Daoy (cell line): ENCODE data around the gene PHB1. TPM values are rescaled to one million over a fixed set of nuclear protein-coding genes. Genes with fewer than 3 reads are reported as not detected.
"Not testable (repeated sequence)": the region's sequence is repeated elsewhere in the genome, so short reads cannot be mapped to it uniquely, and the experiment has no call there.

Experiments used
- DNase-seq: peaks from one replicate; pipeline ENCODE4 v3.0.0-alpha.2; 2015; ENCODE audit warnings: low read depth
- total RNA-seq: library from RNA; depleted of rRNA; stranded (reverse); fragments of >200 nt; shearing (Covaris generic); gene quantifications from 2 replicates; pipeline ENCODE4 v1.2.3, GENCODE V29; 2014

Gene PHB1
- total RNA-seq, 1 experiment from 2014 or later, result 177 TPM

DNA sequence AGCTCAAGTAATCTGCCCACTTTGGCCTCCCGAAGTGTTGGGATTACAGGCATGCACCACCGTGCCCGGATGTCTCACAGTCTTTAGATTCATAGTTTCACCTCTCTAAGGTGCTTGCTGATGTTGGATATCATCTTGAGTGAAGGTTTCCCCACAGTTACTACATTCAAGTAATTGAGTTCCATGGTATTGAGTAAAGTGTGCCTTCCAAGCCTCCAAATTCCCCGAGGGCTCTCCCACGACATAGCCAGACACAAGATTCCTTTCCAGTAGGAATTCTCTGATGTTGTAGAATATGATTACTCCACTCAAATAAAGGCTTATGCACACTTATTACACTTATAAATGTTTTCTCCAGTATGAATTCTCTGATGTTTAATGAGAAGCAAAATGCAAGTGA is 36.4 kb downstream of the PHB1 start:
- DNase-seq, result no peak

DNA sequence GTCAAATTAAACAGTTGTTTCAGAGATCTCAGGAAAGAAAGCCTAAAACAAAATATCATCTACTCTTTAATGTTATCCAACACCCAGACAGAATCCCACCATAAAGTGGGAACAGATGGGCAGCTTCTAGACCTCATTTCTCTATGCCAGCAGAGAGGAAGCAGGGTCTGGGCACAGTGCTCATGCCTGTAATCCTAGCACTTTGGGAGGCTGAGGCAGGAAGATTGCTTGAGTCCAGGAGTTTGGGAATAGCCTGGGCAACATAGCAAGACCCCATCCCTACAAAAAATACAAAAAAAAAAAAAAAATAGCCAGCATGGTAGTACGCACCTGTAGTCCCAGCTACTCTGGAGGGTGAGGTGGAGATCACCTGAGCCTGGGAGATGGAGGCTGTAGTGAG is 39.1 kb downstream of the PHB1 start:
- no peak for DNase-seq

DNA sequence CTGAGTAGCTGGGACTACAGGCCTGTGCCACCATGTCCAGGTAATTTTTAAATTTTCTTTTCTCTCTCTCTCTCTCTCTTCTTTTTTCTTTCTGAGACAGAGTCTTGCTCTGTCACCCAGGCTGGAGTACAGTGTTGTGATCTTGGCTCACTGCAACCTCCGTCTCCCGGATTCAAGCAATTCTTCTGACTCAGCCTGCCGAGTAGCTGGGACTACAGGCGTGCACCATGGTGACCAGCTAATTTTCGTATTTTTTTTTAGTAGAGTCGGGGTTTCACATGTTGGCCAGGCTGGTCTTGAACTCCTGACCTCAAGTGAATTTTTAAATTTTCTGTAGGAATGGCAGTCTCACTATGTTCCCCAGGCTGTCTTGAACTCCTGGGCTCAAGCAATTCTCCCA is 41.6 kb downstream of the PHB1 start:
- DNase-seq, result no peak

DNA sequence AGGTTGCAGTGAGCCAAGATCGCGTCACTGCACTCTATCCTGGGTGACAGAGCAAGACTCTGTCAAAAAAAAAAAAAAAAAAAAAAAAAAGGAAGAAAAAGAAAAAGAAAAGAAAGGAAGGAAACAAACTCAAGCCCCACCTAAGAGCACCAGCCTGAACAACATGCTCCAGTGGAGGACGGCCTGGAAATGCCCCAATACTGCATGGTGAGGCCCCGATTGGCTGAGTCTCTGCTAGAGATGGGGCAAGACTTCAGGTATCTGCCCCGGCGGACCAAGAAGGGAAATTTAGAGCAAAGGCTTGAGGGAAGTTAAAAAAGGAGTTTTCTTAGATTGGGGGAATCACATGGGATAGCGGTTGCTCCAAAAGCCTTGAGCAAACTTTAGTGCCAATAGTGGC is 42.3 kb downstream of the PHB1 start:
- DNase-seq, result no peak

DNA sequence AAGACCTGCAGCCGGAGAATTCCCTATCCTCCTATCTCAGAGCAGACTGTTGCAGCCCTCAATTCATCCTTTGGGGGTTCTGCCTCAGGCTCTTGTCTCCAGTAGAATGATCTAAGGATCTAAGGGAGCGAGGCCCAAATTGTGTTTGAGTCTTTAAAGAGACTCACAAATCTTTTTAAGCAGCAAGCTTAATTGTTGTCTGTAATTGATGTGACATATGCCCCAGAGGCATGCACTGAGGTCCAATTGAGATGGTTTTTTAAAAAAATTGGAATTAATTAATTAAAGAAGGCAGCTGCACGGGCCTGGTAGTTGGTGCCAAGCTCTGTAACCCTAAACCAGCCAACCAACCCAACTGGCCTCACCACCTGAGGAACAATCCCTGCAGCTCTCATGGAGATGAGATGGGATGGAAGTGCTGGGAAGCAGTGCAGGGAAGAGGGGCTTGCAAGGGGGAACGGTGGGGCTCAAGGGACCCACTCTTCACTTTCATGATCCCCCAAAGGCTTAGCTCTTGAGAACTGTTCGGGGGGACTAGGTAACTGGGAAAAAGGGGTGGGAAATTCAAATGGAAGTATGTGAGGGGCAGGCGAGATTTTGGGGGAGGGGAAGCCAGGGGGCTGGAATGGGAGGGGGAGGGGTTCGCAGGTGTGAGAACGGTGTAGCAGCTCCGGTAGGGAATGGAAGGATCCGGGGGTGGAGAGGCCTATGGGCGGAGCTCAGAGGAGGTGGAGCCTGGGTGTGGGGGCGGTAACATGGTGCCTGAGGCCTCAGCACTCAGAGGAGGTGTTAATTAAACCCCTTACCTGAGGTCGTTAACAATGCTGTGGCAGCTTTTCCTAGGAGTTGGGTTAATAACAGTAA is 43.5 kb downstream of the PHB1 start:
- DNase-seq, result no peak

DNA sequence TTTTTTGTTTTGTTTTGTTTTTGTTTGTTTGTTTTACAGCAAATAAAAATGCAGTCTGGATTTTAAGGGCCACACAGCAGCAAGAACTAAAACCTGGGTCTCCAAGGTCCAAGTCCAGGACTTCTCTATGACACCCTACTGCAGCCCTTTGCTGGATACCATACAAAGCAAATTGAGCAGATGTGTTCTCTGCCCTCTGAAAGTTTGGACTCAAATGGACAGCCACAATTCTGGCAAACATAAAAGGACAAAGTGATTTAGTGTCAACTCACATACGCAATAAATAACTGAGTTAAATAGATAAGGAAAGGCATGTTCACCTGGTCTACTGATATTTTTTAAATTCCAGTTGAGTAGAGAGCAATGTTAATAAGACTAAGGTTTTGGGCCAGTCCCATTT is 44.9 kb downstream of the PHB1 start:
- no peak for DNase-seq

DNA sequence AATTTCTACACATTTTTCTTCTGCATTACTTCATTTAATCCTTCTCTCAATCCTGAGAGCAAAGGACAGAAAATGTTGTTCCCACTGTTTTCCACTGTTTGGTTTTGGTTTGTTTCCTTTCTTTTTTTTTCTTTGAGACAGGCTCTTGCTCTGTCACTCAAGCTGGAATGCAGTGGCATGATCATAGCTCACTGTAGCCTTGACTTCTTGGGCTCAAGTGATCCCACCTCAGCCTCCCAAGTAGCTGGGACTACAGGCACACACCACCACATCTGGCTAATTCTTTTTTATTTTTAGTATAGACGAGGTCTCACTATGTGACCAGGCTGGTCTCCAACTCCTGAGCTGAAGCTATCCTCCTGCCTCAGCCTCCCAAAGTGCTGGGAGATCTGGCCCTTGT is 45.6 kb downstream of the PHB1 start:
- no peak for DNase-seq

DNA sequence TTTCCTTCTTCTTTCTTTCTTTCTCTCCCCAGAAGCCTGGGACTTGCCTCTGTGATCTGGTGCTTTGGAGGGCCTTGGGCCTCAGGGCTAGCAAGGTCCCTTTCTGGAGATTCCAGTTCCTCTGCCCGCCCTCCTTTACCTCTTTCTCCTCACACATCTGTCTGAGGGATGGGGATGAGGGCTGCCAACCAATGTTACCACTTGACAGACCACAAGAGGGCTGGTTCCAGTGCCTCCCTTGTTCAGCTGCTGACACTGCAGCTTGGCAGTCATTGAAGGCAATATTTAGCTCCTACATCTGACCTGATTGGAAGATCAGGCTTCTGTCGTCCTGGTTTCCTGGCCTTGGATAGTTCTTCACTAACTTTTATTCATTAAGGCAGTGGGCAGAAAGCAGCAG is 49.0 kb downstream of the PHB1 start:
- peak; percentile 17 for DNase-seq

DNA sequence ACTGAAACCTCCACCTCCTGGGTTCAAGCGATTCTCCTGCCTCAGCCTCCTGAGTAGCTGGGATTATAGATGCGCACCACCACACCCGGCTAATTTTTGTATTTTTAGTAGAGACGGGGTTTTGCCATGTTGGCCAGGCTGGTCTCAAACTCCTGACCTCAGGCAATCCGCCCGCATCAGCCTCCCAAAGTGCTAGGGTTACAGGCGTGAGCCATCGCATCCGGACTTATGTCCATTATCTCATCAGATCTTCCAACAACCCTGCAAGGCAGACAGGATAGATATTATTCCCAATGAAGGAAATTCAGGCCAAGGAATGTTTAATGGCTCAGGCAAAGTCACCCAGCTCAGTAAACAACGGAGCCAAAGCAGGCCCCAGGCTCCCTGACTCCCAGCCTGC is 49.6 kb downstream of the PHB1 start:
- DNase-seq, result not testable (repeated sequence)

DNA sequence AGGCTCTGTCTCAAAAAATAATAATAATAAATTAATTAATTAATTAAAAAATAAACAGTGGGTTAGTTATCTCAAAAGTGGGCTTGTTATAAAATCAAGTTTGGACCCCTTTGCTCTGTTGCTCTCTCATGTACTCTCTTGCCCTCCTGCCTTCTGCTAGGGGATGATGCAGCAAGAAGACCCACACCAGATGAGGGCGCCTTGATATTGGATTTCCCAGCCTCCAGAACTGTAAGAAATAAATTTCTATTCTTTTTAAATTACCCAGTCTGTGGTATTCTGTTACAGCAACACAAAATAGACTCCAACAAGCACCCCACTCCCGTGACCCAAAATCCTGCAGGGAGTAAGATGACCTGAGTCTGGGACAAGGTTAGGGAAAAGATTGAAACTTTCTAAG is 50.6 kb downstream of the PHB1 start:
- DNase-seq, result no peak

DNA sequence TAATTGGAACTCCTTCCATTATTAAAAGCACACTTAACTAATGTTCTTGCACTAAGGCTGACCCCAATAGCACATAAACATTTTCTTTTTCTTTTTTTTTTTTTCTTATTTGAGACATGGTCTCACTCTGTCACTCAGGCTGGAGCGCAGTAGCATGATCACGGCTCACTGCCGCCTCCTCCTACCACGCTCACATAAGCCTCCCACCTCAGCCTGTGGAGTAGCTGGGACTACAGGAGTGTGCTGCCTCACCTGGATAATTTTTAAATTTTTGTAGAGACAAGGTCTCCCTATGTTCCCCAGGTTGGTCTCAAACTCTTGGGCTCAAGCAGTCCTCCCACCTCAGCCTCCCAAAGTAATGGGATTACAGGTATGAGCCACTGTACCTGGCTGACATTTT is 51.4 kb downstream of the PHB1 start:
- no peak for DNase-seq

DNA sequence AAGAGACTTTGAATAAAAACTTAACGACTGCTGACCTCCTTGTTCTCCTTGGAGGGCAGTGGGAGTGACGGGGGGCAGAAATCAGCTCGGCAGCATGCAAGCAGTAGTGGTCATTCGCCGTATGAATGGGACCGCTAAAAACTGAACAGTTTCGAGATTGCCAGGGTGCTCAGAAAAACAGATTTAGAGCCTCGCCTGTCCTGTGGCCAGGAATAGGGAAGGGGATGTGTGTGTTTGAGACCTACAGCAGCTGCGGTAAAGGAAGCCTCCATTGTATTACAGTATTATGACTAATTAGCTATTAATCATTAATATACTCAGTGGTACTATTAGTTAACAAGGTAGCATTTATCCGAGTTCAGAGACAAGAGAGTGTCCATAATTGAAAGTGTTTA is 52.0 kb downstream of the PHB1 start:
- DNase-seq, result no peak

DNA sequence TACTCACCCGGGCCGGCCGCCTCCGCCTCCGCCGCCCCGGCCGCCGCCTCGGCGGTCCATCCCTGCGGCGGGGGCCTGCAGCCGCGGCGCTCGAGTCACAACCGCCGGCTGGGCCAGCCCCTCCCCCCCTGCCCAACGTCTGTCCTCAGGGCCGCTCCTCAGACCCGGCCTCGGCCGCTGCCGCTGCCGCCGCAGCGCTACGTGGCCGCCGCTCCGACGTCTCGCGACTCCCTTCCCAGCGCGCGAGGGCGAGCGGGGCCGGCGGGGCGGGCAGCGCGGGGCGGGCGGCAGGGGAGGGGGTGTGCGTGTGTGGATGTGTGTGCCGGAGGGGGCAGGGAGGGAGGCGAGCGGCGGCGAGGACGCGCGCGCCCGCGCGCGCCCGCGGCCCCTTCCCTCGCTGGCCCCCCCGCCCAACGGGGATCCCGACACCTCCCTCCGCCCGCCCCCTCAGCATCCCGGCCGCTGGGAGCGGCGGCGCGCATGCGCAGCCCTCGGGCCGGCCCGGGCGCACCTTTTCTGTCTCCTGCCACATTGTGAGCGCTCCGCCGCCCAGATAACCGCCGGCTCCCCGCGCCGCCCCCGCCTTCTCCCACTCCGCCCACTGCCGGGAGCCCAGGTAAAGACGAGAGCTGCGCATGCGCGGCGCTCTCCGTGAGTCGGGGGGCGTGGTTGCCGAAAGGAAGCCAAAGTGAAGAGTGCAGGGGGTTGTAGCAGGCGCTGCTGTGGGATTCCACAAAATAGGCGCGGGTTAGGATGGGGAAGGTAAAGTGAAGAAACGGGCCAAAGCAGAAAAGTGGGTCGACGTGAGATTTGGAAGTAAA is 52.6 kb downstream of the PHB1 start, which contains the start of gene ZNF652:
ZNF652 (minus strand) TSS at position 349 of the 821 bp plus-strand sequence. CDS start 44,525 bp downstream, outside the sequence.
- peak; percentile 89 for DNase-seq

DNA sequence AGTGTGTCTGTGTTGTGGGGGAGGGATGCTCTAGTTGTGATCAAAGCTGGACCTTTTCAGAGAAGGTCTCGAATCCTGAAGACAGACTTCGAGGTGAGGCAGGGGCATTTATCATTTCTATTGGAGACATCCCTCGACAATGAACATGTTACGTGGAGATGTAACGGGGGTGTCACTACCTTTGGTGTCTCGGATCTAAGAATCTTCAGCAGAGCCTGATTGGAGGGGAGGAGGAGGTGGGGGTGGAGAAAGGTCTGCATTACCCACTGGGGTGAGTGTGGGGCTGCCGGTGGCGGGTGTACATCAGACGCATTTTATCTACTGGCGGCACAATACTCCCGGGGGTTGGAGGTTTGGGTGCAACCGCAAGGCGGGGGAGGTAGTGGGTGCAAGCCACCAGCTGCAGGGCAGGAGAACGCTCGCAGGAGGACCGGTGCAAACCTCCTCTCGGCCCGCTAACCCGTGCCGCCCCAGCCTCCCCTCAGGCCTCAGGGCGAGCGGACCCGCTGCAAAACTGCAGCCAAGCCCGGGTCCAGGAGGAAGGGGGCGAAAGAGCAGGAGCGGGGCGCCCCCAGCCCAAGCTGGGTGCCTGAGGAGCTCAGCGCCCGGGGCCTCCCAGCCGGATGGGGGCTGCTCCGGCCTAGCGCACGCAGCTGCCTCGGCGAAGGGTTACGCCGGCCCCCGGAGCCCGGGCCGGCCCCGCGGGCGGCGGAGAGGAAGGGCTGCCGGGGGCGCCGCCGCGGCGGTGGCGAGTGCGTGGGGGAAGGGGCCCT is 53.4 kb downstream of the PHB1 start:
- peak; percentile 44 for DNase-seq

DNA sequence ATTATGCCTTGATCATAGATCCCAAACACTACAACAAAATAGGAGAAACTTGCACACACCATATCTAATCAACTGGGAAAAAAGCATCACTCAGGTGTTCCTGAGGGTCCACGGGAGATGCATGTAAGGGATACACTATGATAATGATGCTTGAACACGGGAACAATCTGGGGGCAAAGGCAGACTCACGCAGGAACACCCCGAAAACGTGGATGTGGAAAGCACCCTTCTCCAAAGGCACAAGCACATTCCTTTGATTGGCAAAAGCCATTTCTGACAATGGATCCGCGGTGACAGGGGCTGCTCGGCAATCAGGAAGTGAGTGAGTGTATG is 53.9 kb downstream of the PHB1 start:
- no peak for DNase-seq

DNA sequence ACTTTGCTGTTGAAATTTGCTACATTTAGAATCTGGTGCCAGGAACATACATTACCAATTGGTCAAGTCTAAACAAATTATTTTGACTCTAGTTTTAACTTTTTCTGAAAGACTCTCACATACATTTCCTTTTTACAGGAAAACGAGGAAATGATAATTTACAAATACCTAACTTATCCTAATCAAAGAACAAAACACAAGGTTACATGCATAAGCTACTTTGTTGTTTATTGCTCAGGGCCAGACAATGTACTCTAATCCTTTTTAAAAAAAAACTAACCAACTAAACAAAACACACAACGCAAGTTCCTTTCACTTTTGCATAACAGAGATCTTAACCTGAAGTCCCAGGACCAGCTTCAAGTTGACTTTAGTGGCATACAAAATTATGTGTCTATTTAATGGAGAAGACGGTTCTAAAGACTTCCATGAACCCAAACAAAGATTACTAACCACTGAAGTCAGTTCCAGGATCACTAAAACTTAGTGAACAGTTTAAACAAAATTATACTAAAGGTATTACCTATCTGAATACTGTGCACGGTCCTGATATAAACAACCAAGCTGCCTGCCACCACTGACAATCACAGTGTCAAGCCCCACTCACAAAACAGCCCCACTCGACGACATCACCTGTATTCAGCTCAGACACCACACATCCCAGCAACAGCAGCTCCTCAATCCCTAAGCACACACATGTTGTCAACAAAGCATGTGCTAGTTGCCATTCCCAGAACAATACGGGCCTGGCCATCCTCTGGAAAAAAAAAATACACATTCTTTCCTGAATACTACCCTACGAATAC is 54.5 kb downstream of the PHB1 start:
- DNase-seq, result no peak

DNA sequence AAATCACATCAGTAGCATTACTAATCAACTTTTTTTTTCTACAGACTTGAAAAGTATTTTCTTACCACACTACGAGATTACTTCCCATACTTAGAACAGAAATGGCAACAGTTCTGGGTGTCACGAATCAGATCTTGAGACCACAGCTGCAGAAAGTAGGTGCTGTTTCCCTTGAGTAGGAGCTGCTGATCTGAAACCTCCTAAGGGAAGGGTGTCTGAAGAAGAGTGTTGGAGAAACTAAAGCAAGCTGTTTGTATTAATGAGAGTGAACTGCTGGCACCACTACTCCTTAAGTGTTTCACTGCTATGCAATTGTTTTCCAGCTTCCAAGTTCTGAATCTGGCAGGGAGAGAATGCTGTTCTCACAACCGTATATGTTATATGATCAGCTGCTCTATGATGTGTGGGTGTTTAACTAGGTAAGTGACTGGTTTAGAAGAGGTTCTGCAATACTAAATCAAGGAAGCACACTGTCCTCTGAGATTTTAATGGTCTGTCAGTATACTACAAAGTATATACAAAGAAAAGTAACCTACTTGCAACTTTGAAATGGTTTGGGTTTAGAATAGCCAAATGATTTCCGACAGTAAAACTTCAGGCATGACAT is 55.9 kb downstream of the PHB1 start:
- DNase-seq, result no peak

DNA sequence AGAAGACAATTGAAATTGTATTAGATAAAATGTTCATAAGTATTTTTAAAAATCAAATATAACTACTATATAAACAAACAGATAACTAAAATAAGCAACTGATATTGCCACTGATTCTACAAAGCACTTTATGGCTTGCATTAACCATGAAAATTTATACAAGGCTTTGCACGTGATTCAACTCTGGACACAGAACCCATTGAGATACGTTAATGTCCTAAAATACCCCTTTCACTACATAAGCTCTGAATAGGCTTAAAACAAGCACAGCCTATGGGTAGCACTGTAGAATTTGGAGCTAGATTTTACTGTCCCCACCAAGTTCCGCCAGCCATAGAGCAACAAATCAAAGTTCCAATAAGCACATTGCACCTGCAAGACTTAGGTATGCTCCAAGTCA is 57.2 kb downstream of the PHB1 start:
- DNase-seq, result no peak

DNA sequence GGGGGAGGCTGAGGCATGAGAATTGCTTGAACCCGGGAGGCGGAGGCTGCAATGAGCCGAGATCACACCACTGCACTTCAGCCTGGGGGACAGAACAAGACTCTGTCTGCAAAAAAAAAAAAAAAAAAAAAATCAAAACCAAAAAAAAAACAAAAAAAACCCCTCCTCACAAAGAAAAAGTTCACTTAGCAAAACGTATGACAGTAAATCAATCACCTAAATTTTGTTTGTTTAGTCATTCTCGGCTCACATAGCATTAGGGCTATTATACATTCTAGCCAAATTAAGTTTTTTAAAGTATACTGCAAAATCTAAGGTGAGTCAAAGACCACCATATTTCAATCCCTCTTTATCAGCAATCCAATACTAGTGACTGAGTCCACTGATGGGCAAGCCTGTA is 58.4 kb downstream of the PHB1 start:
- no peak for DNase-seq
